ENCODE measurements around the gene CENPU. TPM values are rescaled to one million over a fixed set of nuclear protein-coding genes. Genes with fewer than 3 reads are reported as not detected.
"Not testable (repeated sequence)": the region's sequence is repeated elsewhere in the genome, so short reads cannot be mapped to it uniquely, and the experiment has no call there.

Gene CENPU
- total RNA-seq, 5 donors from 2014 or later (not counting 1 experiment from before 2014, with no cell fraction given): 1.5 to 7.8 (median 3.0) TPM

DNA sequence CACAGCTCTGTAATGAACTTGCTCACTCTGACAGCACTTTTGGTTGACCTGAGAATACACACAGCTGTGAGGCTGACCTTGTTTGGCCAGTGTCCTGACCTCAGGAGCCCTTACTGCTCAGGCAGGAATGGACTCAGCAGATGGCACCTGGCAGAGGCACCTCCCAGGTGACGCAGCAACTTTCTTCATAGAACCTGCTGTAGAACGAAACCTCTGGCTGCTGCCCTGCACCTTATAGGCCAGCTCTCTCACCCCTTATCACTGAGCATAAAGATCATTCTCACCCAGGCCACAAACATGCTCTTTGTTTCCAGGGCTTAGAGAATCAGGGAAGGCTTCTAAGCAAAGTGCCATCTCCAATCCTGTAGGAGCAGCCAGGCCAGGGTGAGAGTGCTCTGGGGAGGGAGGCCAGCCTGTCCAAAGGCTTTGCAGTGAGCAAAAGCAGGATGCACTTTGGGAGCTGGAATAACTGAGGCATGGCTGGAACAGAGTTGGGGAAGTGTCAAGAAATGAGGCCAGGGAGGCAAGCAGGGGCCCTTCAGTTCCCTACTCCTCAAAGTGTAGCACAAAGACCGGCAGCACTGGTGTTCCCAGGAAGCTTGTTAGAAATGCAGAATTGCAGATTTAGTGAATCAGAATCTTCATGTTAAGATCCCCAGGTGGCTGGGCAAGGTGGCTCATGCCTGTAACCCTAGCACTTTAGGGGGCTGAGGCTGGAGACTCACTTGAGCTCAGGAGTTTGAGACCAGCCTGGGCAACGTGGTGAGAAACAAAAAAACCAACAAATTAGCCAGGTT, 13.3 kb upstream of the CENPU start:
- Mint-ChIP-seq H3K27ac (no peak overlapping the region), H3K36me3 (no peaks in the 10 kb centered on the region), H3K9me3 (no peaks in the 10 kb centered on the region), H3K4me3 (no peak overlapping the region), H3K27me3 (peaks cover 0 to 3% of the 10 kb centered on the region in 2 donors), H3K4me1 (peaks cover 11 to 17% (median 15%) of the 10 kb centered on the region in 3 donors)
- DNase-seq: no peak
- H3K36me3 ChIP-seq (ENCODE audit: control insufficient read depth in 2 of 2, extremely low read depth in 1 of 2, insufficient read depth in 1 of 2, low read length in 1 of 2): no peaks in the 10 kb centered on the region
- peaks cover 14 to 15% of the 10 kb centered on the region in 2 experiments for H3K4me1 ChIP-seq (ENCODE audit: control insufficient read depth in 1 of 2, extremely low read depth in 1 of 2, insufficient read depth in 2 of 2, low read length in 2 of 2)
- no peaks in the 10 kb centered on the region for H3K9me3 ChIP-seq
- ATAC-seq (replicated peaks in 1 of 4): no peak
- WGBS (ENCODE audit: insufficient coverage): 100% methylated on average over 2 of the region's 4 CpGs
- no peaks in the 10 kb centered on the region for H3K27me3 ChIP-seq (replicated peaks in 1 of 2; ENCODE audit: control insufficient read depth in 2 of 2, extremely low read depth in 1 of 2, insufficient read depth in 2 of 2, low read length in 1 of 2)
- H3K27ac ChIP-seq (ENCODE audit: low read length): no peak overlapping the region
- no peak overlapping the region for H3K4me3 ChIP-seq (ENCODE audit: control insufficient read depth in 1 of 2, extremely low read depth in 1 of 2, low read length in 1 of 2)
- ChIA-PET CTCF (interaction anchor here (0.7 to 1.6 kb wide), 3 partner anchors 13 to 293 kb away, joined by 3 to 4 read pairs (median 3); partner anchors contain the start of gene CENPU (in 1 of the 2)), POLR2A (interaction anchor here in 1 of 2 donors (0.7 kb wide), 1 partner anchor 14 kb away, joined by 4 read pairs; the partner anchor contains the start of gene CENPU)

DNA sequence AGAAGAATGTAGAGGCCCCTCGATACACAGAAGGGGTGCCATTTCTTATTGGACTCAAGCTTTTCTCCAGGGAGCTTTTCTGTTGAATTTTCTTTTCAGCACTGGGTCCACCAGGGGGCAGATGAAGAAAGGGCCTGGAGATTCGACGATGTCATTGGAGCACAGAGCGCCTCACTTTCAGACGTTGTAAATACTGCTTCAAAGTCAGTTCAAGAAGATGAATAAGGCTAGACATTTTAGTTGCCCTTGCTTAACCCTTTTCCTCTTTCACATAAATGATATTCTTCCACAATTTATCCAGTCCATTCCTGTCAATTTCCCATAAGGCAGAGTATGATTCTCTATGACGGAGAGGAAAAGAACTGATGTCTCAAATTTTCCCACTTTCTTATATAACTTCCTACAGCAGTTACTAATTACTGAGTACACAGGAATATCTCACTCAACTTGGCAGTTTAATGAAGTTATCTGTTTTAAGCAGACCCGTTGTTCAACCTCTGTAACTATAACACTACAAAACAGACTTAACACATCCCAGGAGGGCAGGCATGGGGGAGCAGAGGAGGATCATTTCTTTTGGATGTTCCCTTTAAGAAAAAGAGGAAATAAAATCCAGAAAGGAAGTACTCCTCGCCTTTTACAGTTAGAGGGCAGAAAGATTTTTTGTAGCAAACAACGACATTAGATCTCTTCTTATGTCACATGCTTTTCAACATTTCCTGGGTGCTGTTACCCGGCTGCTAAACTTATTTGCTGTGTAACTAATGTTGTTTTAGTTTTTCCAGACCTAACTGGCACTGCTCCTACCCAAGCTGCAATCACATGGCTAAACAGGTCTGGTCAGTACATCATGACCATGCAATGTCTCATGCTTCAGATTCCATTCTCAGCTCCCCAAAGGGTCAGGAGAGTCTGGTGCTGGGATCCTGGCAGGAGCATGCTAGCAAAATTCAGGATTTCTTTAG, 12.2 kb upstream of the CENPU start:
- Histone ChIP-seq H3K27ac (ENCODE audit: low read length) (peak overlapping the region; percentile 11), H3K9me3 (no peaks in the 10 kb centered on the region), H3K4me3 (ENCODE audit: control insufficient read depth in 1 of 2, extremely low read depth in 1 of 2, low read length in 1 of 2) (no peak overlapping the region), H3K36me3 (ENCODE audit: control insufficient read depth in 2 of 2, extremely low read depth in 1 of 2, insufficient read depth in 1 of 2, low read length in 1 of 2) (no peaks in the 10 kb centered on the region), H3K4me1 (ENCODE audit: control insufficient read depth in 1 of 2, extremely low read depth in 1 of 2, insufficient read depth in 2 of 2, low read length in 2 of 2) (peaks cover 14 to 15% of the 10 kb centered on the region in 2 experiments), H3K27me3 (replicated peaks in 1 of 2; ENCODE audit: control insufficient read depth in 2 of 2, extremely low read depth in 1 of 2, insufficient read depth in 2 of 2, low read length in 1 of 2) (no peaks in the 10 kb centered on the region)
- peak overlapping the region; percentile 50 to 80 for H3K27ac Mint-ChIP-seq
- no peaks in the 10 kb centered on the region for H3K36me3 Mint-ChIP-seq
- WGBS (ENCODE audit: insufficient coverage): no CpG with 5 or more reads among the region's 10 CpGs
- DNase-seq (peak; percentile 42 to 82 (median 65)), ATAC-seq (replicated peaks in 1 of 4) (peak; percentile 81 to 94 (median 88))
- CTCF ChIA-PET: interaction anchor here (0.6 to 1.6 kb wide), 17 partner anchors 9 to 482 kb away, joined by 3 to 12 read pairs (median 4); partner anchors contain the start of gene CENPU (in 2 of the 2)
- peak overlapping the region in 2 of 3 donors; percentile 36 to 72 for H3K4me3 Mint-ChIP-seq
- no peaks in the 10 kb centered on the region for H3K9me3 Mint-ChIP-seq
- POLR2A ChIA-PET: interaction anchor here in 1 of 2 donors (0.7 kb wide), 1 partner anchor 12 kb away, joined by 3 read pairs; no protein-coding TSS in a partner anchor
- H3K27me3 Mint-ChIP-seq: peaks cover 0 to 3% of the 10 kb centered on the region in 2 donors
- peaks cover 11 to 17% (median 15%) of the 10 kb centered on the region in 3 donors for H3K4me1 Mint-ChIP-seq

DNA sequence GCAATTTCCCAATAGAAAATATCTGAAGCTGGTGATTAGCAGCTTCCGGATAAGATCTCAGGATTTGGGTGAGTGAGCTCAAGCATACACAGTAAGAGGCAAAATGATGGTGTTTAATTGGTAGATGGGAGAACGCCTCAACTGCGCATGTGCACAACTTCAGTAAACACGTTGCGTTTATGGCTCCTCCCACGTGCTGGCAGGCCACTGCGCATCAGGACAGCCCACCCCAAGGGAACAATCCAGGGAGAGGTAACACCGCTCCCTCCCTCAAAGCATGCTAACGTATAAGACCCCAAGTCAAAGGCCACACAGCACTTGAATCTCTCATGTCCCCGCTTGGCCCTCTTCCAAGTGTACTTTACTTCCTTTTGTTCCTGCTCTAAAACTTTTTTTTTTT, 10.3 kb upstream of the CENPU start:
- POLR2A ChIA-PET: no interaction called here
- Histone ChIP-seq H3K4me3 (ENCODE audit: control insufficient read depth in 1 of 2, extremely low read depth in 1 of 2, low read length in 1 of 2) (no peak overlapping the region), H3K4me1 (ENCODE audit: control insufficient read depth in 1 of 2, extremely low read depth in 1 of 2, insufficient read depth in 2 of 2, low read length in 2 of 2) (peaks cover 15 to 17% of the 10 kb centered on the region in 2 experiments), H3K9me3 (no peaks in the 10 kb centered on the region), H3K36me3 (ENCODE audit: control insufficient read depth in 2 of 2, extremely low read depth in 1 of 2, insufficient read depth in 1 of 2, low read length in 1 of 2) (no peaks in the 10 kb centered on the region), H3K27ac (ENCODE audit: low read length) (no peak overlapping the region), H3K27me3 (replicated peaks in 1 of 2; ENCODE audit: control insufficient read depth in 2 of 2, extremely low read depth in 1 of 2, insufficient read depth in 2 of 2, low read length in 1 of 2) (no peaks in the 10 kb centered on the region)
- Mint-ChIP-seq H3K36me3 (no peaks in the 10 kb centered on the region), H3K4me1 (peaks cover 21 to 26% (median 26%) of the 10 kb centered on the region in 3 donors), H3K4me3 (no peak overlapping the region), H3K9me3 (no peaks in the 10 kb centered on the region), H3K27me3 (no peaks in the 10 kb centered on the region), H3K27ac (no peak overlapping the region)
- no peak for DNase-seq
- CTCF ChIA-PET: no interaction called here
- 82% methylated on average over 5 of the region's 10 CpGs for WGBS (ENCODE audit: insufficient coverage)
- ATAC-seq (replicated peaks in 1 of 4): no peak

DNA sequence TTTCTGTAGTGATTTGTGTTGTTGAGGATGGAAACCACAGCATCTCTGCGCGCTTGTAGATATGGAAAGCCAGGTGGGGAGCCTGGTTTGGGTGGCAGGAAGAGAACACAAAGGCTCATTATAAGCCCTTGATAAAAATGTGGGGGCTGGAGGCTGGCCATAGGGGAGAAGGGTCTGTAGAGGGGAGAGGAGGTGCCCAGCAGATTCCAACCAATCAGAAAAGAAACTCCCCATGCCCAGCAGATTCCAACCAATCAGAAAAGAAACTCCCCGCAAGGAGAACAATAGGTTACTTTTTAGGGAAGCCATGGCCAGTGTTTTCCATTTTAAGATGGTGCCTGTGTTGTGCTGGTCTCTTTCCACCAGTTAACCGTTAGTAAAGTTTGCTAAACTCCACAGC, 9.8 kb upstream of the CENPU start:
- H3K9me3 Mint-ChIP-seq: no peaks in the 10 kb centered on the region
- Histone ChIP-seq H3K27me3 (replicated peaks in 1 of 2; ENCODE audit: control insufficient read depth in 2 of 2, extremely low read depth in 1 of 2, insufficient read depth in 2 of 2, low read length in 1 of 2) (no peaks in the 10 kb centered on the region), H3K4me1 (ENCODE audit: control insufficient read depth in 1 of 2, extremely low read depth in 1 of 2, insufficient read depth in 2 of 2, low read length in 2 of 2) (peaks cover 15 to 17% of the 10 kb centered on the region in 2 experiments), H3K9me3 (no peaks in the 10 kb centered on the region), H3K27ac (ENCODE audit: low read length) (no peak overlapping the region), H3K4me3 (ENCODE audit: control insufficient read depth in 1 of 2, extremely low read depth in 1 of 2, low read length in 1 of 2) (no peak overlapping the region), H3K36me3 (ENCODE audit: control insufficient read depth in 2 of 2, extremely low read depth in 1 of 2, insufficient read depth in 1 of 2, low read length in 1 of 2) (no peaks in the 10 kb centered on the region)
- no peak overlapping the region for H3K4me3 Mint-ChIP-seq
- DNase-seq (no peak), ATAC-seq (replicated peaks in 1 of 4) (no peak)
- ChIA-PET CTCF (no interaction called here), POLR2A (no interaction called here)
- 70% methylated on average over 1 of the region's 4 CpGs for WGBS (ENCODE audit: insufficient coverage)
- no peak overlapping the region for H3K27ac Mint-ChIP-seq
- no peaks in the 10 kb centered on the region for H3K36me3 Mint-ChIP-seq
- H3K27me3 Mint-ChIP-seq: no peaks in the 10 kb centered on the region
- peaks cover 23 to 28% (median 26%) of the 10 kb centered on the region in 3 donors for H3K4me1 Mint-ChIP-seq

DNA sequence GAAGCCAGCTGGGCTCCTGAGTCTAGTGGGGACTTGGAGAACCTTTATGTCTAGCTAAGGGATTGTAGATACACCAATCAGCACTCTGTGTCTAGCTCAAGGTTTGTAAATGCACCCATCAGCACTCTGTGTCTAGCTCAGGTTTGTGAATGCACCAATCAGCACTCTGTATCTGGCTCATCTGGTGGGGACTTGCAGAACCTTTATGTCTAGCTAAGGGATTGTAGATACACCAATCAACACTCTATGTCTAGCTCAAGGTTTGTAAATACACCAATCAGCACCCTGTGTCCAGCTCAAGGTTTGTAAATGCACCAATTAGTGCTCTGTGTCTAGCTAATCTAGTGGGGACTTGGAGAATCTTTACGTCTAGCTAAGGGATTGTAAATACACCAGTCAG, 7.8 kb upstream of the CENPU start:
- H3K9me3 Mint-ChIP-seq; H3K36me3 Mint-ChIP-seq; H3K9me3 ChIP-seq; POLR2A ChIA-PET; H3K4me3 ChIP-seq (ENCODE audit: control insufficient read depth in 1 of 2, extremely low read depth in 1 of 2, low read length in 1 of 2); H3K36me3 ChIP-seq (ENCODE audit: control insufficient read depth in 2 of 2, extremely low read depth in 1 of 2, insufficient read depth in 1 of 2, low read length in 1 of 2); H3K27me3 Mint-ChIP-seq; H3K27ac Mint-ChIP-seq; H3K4me3 Mint-ChIP-seq; DNase-seq; ATAC-seq (replicated peaks in 1 of 4); H3K27me3 ChIP-seq (replicated peaks in 1 of 2; ENCODE audit: control insufficient read depth in 2 of 2, extremely low read depth in 1 of 2, insufficient read depth in 2 of 2, low read length in 1 of 2); H3K27ac ChIP-seq (ENCODE audit: low read length): not testable (repeated sequence)
- WGBS (ENCODE audit: insufficient coverage): no CpG with 5 or more reads among the region's 1 CpG
- peaks cover 20 to 23% (median 21%) of the 10 kb centered on the region in 3 donors for H3K4me1 Mint-ChIP-seq
- CTCF ChIA-PET: interaction anchor here in 1 of 2 donors (0.6 kb wide), 1 partner anchor 653 kb away, joined by 3 read pairs; no protein-coding TSS in a partner anchor
- peaks cover 10 to 13% of the 10 kb centered on the region in 2 experiments for H3K4me1 ChIP-seq (ENCODE audit: control insufficient read depth in 1 of 2, extremely low read depth in 1 of 2, insufficient read depth in 2 of 2, low read length in 2 of 2)

GRCh38 chr4:184740980-184741391, 7.1 kb upstream of the CENPU start:
- H3K9me3 ChIP-seq: no peaks in the 10 kb centered on the region
- peaks cover 14 to 16% (median 15%) of the 10 kb centered on the region in 3 donors for H3K4me1 Mint-ChIP-seq
- ChIA-PET CTCF (no interaction called here), POLR2A (interaction anchor here in 1 of 2 donors (0.6 kb wide), 1 partner anchor 26 kb away, joined by 8 read pairs; no protein-coding TSS in a partner anchor)
- DNase-seq: no peak
- peaks cover 4 to 7% of the 10 kb centered on the region in 2 experiments for H3K4me1 ChIP-seq (ENCODE audit: control insufficient read depth in 1 of 2, extremely low read depth in 1 of 2, insufficient read depth in 2 of 2, low read length in 2 of 2)
- no peaks in the 10 kb centered on the region for H3K9me3 Mint-ChIP-seq
- H3K27me3 Mint-ChIP-seq: no peaks in the 10 kb centered on the region
- H3K4me3 ChIP-seq (ENCODE audit: control insufficient read depth in 1 of 2, extremely low read depth in 1 of 2, low read length in 1 of 2): no peak overlapping the region
- no peaks in the 10 kb centered on the region for H3K36me3 ChIP-seq (ENCODE audit: control insufficient read depth in 2 of 2, extremely low read depth in 1 of 2, insufficient read depth in 1 of 2, low read length in 1 of 2)
- no peak overlapping the region for H3K4me3 Mint-ChIP-seq
- ATAC-seq (replicated peaks in 1 of 4): no peak
- H3K36me3 Mint-ChIP-seq: no peaks in the 10 kb centered on the region
- no peaks in the 10 kb centered on the region for H3K27me3 ChIP-seq (replicated peaks in 1 of 2; ENCODE audit: control insufficient read depth in 2 of 2, extremely low read depth in 1 of 2, insufficient read depth in 2 of 2, low read length in 1 of 2)
- no peak overlapping the region for H3K27ac ChIP-seq (ENCODE audit: low read length)
- H3K27ac Mint-ChIP-seq: no peak overlapping the region
- 95% methylated on average over 17 of the region's 20 CpGs for WGBS (ENCODE audit: insufficient coverage)

Measured in T-cell (primary cell).